Measurements from ENCODE around the gene MRPL53. TPM values are rescaled to one million over a fixed set of nuclear protein-coding genes. Genes with fewer than 3 reads are reported as not detected.
A peak's percentile ranks its signal among the peaks of the same experiment; 100 is the strongest.

The MRPL53 gene
- total and polyA plus RNA-seq, 2 of the 13 experiments (the other 11 are each of a cell fraction or from before 2014, with no cell fraction given): 34.3 to 51.9 TPM

GRCh38 chr2:74488643-74489481 is 16.4 kb upstream of the MRPL53 start (continued):
- TF ChIP-seq REST (IDR thresholded peaks at IDR 0.05; ENCODE audit: borderline replicate concordance in 1 of 2, low read depth in 1 of 2, low read length in 2 of 2): no peak
- peak; percentile 77; the same call in 1 of the 2 replicates for TF ChIP-seq DMAP1 (CRISPR knock-in tag; IDR thresholded peaks at IDR 0.05)
- peak; percentile 45; the same call in 1 of the 2 replicates for TF ChIP-seq ARID4A (CRISPR knock-in tag; IDR thresholded peaks at IDR 0.05; ENCODE audit: borderline replicate concordance)
- no peak for TF ChIP-seq BRD4 (CRISPR knock-in tag; IDR thresholded peaks at IDR 0.05)
- peak; percentile 57; the same call in 1 of the 2 replicates for TF ChIP-seq ZNF652 (CRISPR knock-in tag; IDR thresholded peaks at IDR 0.05; ENCODE audit: borderline replicate concordance, low read depth)
- peak; percentile 60; the same call in 1 of the 2 replicates for TF ChIP-seq ZNF782 (CRISPR knock-in tag; IDR thresholded peaks at IDR 0.05; ENCODE audit: borderline replicate concordance)
- no peak for TF ChIP-seq ZBTB39 (CRISPR knock-in tag; IDR thresholded peaks at IDR 0.05)
- no peak for TF ChIP-seq CC2D1A (CRISPR knock-in tag; IDR thresholded peaks at IDR 0.05)
- peak; percentile 50; the same call in 1 of the 2 replicates for TF ChIP-seq KMT2B (CRISPR knock-in tag; IDR thresholded peaks at IDR 0.05)
- TF ChIP-seq ZNF678 (CRISPR knock-in tag; IDR thresholded peaks at IDR 0.05): no peak
- TF ChIP-seq KDM1A (CRISPR knock-in tag; IDR thresholded peaks at IDR 0.05): 0 out of 2 replicates have a peak, but pooled peaks have one; percentile 50
- no peak for TF ChIP-seq ZNF317 (CRISPR knock-in tag; IDR thresholded peaks at IDR 0.05)
- peak; percentile 77 for TF ChIP-seq ARID3A (IDR thresholded peaks at IDR 0.05; ENCODE audit: low read depth, low read length)
- TF ChIP-seq ZNF337 (CRISPR knock-in tag; IDR thresholded peaks at IDR 0.05; ENCODE audit: borderline replicate concordance, low read depth): no peak
- TF ChIP-seq ZNF670 (CRISPR knock-in tag; IDR thresholded peaks at IDR 0.05; ENCODE audit: borderline replicate concordance): no peak
- no peak for TF ChIP-seq KAT8 (CRISPR knock-in tag; IDR thresholded peaks at IDR 0.05)
- peak; percentile 42; the same call in 1 of the 2 replicates for TF ChIP-seq TAF1 (CRISPR knock-in tag; IDR thresholded peaks at IDR 0.05)

Measured in HepG2 (cell line).